ENCODE measurements around the gene GALNT18.

Gene GALNT18

GRCh38 chr11:11621573-11622339, at the start of gene GALNT18:
GALNT18 (minus strand) TSS chr11:11622005.
- DNase-seq (ENCODE audit: low read depth) = peak; percentile 40

GRCh38 chr11:11670574-11670973, 48.8 kb upstream of the GALNT18 start:
- DNase-seq (ENCODE audit: low read depth) = no peak

- DNase-seq (ENCODE audit: low read depth) = no peak
These were observed 47.5 kb upstream of the GALNT18 start for GRCh38 chr11:11669233-11669846.

GRCh38 chr11:11668781-11669180, 47.0 kb upstream of the GALNT18 start:
- DNase-seq (ENCODE audit: low read depth) = no peak

GRCh38 chr11:11668274-11668673, 46.5 kb upstream of the GALNT18 start:
- DNase-seq (ENCODE audit: low read depth) = no peak

GRCh38 chr11:11667056-11667455, 45.3 kb upstream of the GALNT18 start:
- no peak for DNase-seq (ENCODE audit: low read depth)

- no peak for DNase-seq (ENCODE audit: low read depth)
These were observed 43.6 kb upstream of the GALNT18 start for GRCh38 chr11:11665407-11665806.

- DNase-seq (ENCODE audit: low read depth) = no peak
These were observed 42.1 kb upstream of the GALNT18 start for GRCh38 chr11:11663907-11664306.

- no peak for DNase-seq (ENCODE audit: low read depth)
These were observed 40.8 kb upstream of the GALNT18 start for GRCh38 chr11:11662578-11662977.

GRCh38 chr11:11661326-11662040, 39.7 kb upstream of the GALNT18 start:
- no peak for DNase-seq (ENCODE audit: low read depth)

- no peak for DNase-seq (ENCODE audit: low read depth)
These were observed 38.5 kb upstream of the GALNT18 start for GRCh38 chr11:11660363-11660740.

- DNase-seq (ENCODE audit: low read depth) = no peak
These were observed 38.0 kb upstream of the GALNT18 start for GRCh38 chr11:11659567-11660362.

GRCh38 chr11:11657218-11657955, 35.6 kb upstream of the GALNT18 start:
- DNase-seq (ENCODE audit: low read depth) = no peak

GRCh38 chr11:11641581-11641980, 19.8 kb upstream of the GALNT18 start:
- no peak for DNase-seq (ENCODE audit: low read depth)

GRCh38 chr11:11640996-11641395, 19.2 kb upstream of the GALNT18 start:
- DNase-seq (ENCODE audit: low read depth) = no peak

GRCh38 chr11:11640152-11640551, 18.3 kb upstream of the GALNT18 start:
- no peak for DNase-seq (ENCODE audit: low read depth)

GRCh38 chr11:11636671-11637070, 14.9 kb upstream of the GALNT18 start:
- no peak for DNase-seq (ENCODE audit: low read depth)

GRCh38 chr11:11635443-11635842, 13.6 kb upstream of the GALNT18 start:
- no peak for DNase-seq (ENCODE audit: low read depth)

GRCh38 chr11:11629368-11629767, 7.6 kb upstream of the GALNT18 start:
- no peak for DNase-seq (ENCODE audit: low read depth)

GRCh38 chr11:11628651-11629050, 6.8 kb upstream of the GALNT18 start:
- no peak for DNase-seq (ENCODE audit: low read depth)

GRCh38 chr11:11626128-11626527, 4.3 kb upstream of the GALNT18 start:
- no peak for DNase-seq (ENCODE audit: low read depth)

- no peak for DNase-seq (ENCODE audit: low read depth)
These were observed 3.1 kb upstream of the GALNT18 start for GRCh38 chr11:11624926-11625325.

Measured in activated T-helper 9 cell treated with anti-CD3 and anti-CD28 coated beads, Interleukin-2, amount 50 U/mL, for 16 hours (primary cell).